ENCODE results near the gene SEMA3F. TPM values are rescaled to one million over a fixed set of nuclear protein-coding genes. Genes with fewer than 3 reads are reported as not detected.

SEMA3F gene
- total and polyA plus RNA-seq, 2 of the 4 experiments (the other 2 are of a cell fraction): 7.3 to 23.3 TPM

DNA sequence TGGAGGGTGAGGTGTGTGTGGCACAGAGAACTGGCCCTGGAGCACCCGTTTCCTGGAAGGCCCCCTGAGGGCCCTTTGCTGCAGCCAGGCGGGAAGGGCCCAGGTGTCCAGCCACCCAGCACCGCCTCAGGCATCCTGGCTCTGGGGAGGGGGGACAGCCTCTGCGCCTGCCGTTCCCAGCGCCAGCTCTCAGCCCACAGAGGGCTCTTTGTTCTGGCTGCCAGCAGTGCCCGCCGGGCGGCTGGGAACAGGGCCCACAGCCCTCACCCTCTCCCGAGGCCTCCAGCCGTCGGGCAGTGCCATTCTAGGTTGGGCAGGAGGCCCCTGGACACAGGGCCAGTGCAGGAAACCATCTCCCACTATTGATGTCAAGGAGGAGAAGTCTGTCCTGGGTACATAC lies 58.2 kb downstream of the SEMA3F start:
- no peaks in the 10 kb centered on the region for H3K9me3 ChIP-seq (ENCODE audit: control insufficient read depth, insufficient read depth, low read length)
- H2AK5ac ChIP-seq (ENCODE audit: low read depth, low read length): no peak overlapping the region
- H3K9ac ChIP-seq (ENCODE audit: low read depth, low read length): no peak overlapping the region
- no peak for ATAC-seq (ENCODE audit: low read depth)
- no peak for TF ChIP-seq MXI1 (IDR thresholded peaks at IDR 0.05; ENCODE audit: borderline replicate concordance, low read depth, low read length)
- no peak for TF ChIP-seq POLR2A (IDR thresholded peaks at IDR 0.05; ENCODE audit: low read depth, low read length)
- no peak for TF ChIP-seq NFE2L2 (IDR thresholded peaks at IDR 0.05; ENCODE audit: low read depth, low read length)
- TF ChIP-seq CHD1 (IDR thresholded peaks at IDR 0.05; ENCODE audit: low read depth, low read length): no peak
- no peak for TF ChIP-seq RAD21 (IDR thresholded peaks at IDR 0.05; ENCODE audit: low read length)
- TF ChIP-seq MAFK (IDR thresholded peaks at IDR 0.05; ENCODE audit: low read depth, low read length): no peak
- TF ChIP-seq BHLHE40 (IDR thresholded peaks at IDR 0.05; ENCODE audit: low read depth, low read length): no peak
- no peak overlapping the region for H4K5ac ChIP-seq (ENCODE audit: low read depth, low read length)
- no peak overlapping the region for H3K4me3 ChIP-seq (ENCODE audit: insufficient read depth, low read depth, low read length)
- dilution Hi-C loops (cut with HindIII; ENCODE audit: low sequenced_read_pairs, unreplicated experiment): no loop called here
- no TSS peak for BruUV-seq (replicated peaks)
- WGBS, 2 experiments (ENCODE audit: extremely low coverage in 2 of 2, insufficient read length in 1 of 2): no CpG with 5 or more reads among the region's 12 CpGs
- no peak overlapping the region for H2BK20ac ChIP-seq (ENCODE audit: low read depth, low read length)
- H4K91ac ChIP-seq (ENCODE audit: insufficient read depth, low read depth, low read length): no peak overlapping the region
- no peak overlapping the region for H3K14ac ChIP-seq (replicated peaks; ENCODE audit: low read depth, low read length)
- no peak overlapping the region for H3K23ac ChIP-seq (ENCODE audit: low read depth, low read length)
- H3K4me2 ChIP-seq (ENCODE audit: low read depth, low read length): no peak overlapping the region
- no peak overlapping the region for H3K27ac ChIP-seq (ENCODE audit: insufficient read depth, low read length)
- no peak overlapping the region for H3K56ac ChIP-seq (ENCODE audit: extremely low read depth, insufficient read depth, low read length)
- H4K8ac ChIP-seq (ENCODE audit: low read depth in 2 of 2, low read length in 2 of 2): no peak overlapping the region
- H2BK15ac ChIP-seq (ENCODE audit: low read depth, low read length): no peak overlapping the region
- CTCF ChIA-PET: interaction anchor here (1.0 kb wide), 1 partner anchor 19 kb away, joined by 3 read pairs; no protein-coding TSS in a partner anchor
- no peaks in the 10 kb centered on the region for H4K20me1 ChIP-seq (ENCODE audit: insufficient read depth, low read length)
- H2AFZ ChIP-seq (replicated peaks; ENCODE audit: low read length, poor library complexity): no peak overlapping the region
- H3K4me1 ChIP-seq (ENCODE audit: control insufficient read depth, insufficient read depth, low read length): peaks cover 2% of the 10 kb centered on the region; the same call in 1 of the 2 replicates
- in situ Hi-C loops (cut with MboI; ENCODE audit: low sequenced_read_pairs): no loop called here
- DNase-seq: no peak
- no peak overlapping the region for H2BK5ac ChIP-seq (ENCODE audit: low read depth, low read length, poor library complexity, severe bottlenecking)
- intact Hi-C loops (cut with micrococcal nuclease): no loop called here
- no peak overlapping the region for H3K18ac ChIP-seq (ENCODE audit: low read depth, low read length)
- H2BK120ac ChIP-seq (ENCODE audit: low read depth, low read length): no peak overlapping the region
- no peaks in the 10 kb centered on the region for H3K9me1 ChIP-seq (ENCODE audit: insufficient read depth, low read length)
- no peak overlapping the region for H2AK9ac ChIP-seq (replicated peaks; ENCODE audit: low read depth, low read length, poor library complexity)
- no peaks in the 10 kb centered on the region for H3K36me3 ChIP-seq (ENCODE audit: control insufficient read depth, insufficient read depth, low read length)
- no peak overlapping the region for H3K4ac ChIP-seq (ENCODE audit: low read depth, low read length)
- POLR2A ChIA-PET (ENCODE audit: unreplicated experiment): no interaction called here
- no peaks in the 10 kb centered on the region for H3K79me1 ChIP-seq (ENCODE audit: low read depth in 1 of 2, low read length in 2 of 2)
- H3K27me3 ChIP-seq (ENCODE audit: control insufficient read depth, insufficient read depth, low read length): peaks cover 35% of the 10 kb centered on the region
